ENCODE data around the gene IDI2.

Gene IDI2

GRCh38 chr10:1003884-1004670 lies 21.6 kb downstream of the IDI2 start:
- DNase-seq, result no peak

DNA sequence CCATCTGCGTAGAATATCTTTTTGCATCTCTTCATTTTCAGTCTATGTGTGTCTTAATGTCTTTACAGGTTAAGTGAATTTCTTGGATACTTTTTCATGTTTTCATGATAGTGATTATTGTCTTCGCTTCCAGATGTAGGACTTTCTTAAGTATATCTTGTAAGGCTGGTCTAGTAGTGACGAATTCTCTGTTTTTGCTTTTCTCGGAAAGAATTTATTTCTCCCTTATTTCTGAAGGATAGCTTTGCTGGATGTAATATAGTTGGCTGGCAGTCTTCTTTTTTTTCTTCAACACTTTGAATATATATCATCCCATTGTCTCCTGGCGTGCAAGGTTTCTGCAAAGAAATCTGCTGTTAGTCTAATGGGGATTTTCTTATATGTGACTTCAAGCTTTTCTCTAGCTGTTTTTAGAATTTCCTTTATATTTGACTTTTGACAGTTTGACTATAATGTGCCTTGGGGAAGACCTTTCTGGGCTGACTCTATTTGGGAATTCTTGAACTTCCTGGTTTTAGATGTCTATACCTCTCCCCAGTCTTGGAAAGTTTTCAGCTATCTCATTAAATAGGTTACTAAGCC lies 23.1 kb downstream of the IDI2 start:
- DNase-seq, result no peak

DNA sequence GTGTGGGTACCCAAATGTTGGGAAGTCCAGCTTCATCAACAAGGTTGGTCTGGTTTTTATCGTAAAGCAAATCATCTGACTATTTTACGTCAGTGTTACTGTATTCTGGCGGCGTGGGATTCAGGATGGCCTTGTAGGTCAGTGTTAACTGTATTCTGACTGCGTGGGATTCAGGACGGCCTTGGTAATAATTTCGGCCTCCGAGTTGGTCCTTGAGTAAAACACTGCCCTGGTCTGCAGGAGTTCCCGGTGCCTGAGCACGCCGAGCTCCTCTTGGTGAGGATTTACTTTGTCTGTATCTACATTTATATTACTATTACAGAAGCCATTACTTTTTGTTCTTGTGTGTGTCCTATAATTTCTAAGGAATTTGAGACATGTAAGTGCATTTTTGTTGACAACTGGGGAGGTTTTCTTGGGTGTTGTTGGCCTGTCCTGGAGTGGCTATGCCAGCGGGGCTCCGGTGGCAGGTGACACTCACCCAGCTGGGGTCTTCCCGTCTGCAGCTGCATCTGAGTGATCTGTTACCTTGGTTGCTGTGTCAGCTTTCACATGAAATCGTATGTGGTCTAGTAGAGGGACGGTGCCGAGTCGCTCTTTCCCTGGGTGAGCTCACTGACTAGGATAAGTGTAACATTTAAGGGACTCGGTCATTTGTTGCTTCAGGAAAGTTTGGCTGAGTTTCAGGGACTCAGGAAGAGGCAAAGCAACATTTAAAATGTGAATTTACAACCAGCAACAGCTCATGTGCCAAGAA lies 28.2 kb downstream of the IDI2 start:
- no peak for DNase-seq

DNA sequence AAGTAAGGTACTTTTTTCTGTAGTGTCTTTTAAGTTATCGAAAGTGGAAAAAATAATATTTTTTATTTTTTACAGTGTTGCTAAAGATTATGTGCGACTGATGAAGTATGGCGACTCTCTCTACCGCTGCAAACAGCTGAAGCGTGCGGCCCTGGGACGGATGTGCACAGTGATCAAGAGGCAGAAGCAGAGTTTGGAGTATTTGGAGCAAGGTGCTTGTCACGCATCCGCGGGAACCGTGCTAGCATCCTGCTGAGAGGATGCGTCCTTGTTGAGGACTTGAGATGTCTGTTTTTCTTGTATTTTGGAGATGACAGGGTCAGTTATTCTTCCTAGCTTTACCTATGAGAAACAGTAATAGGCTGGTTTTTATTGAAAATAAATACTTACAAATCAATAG lies 29.6 kb downstream of the IDI2 start:
- DNase-seq, result no peak

DNA sequence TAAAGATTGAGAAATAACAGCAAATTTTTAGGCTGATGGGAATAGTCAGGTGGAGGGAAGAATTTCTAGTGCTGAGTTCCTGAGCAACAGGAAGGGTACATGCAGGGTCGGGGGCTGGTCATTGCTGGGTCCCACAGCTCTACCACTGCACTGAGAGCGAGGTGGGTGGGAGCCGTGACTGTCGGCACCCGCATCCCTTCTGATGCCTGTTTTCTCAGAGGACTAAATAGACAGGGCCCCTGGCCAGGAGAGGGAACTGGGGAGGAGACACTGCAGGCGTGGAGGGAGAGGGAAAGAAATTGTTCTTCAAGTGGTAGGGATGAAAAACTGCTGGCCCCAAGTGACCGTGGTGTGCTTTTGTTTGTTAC lies 30.1 kb downstream of the IDI2 start:
- DNase-seq, result no peak

- DNase-seq, result no peak
These were observed 30.7 kb downstream of the IDI2 start for GRCh38 chr10:994836-995558.

DNA sequence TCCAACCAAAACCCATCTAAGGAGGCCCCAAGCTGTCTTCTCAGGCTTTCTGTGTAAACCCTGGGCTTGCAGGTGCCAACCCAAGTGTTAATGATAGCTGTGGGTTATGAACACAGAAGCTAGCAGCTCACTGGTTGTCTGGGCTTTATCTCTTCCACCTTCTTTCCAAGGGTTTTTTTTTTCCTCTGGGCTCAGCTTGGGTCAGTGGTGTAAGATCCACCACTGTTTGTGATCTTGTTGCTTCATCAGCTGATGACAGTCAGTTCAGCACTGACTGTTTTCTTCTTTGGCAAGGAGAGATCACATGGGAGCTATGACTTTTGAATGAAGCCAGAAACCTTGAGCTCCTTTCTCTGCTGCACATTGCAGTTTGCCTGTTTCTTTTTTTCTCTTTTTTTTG lies 32.8 kb downstream of the IDI2 start:
- no peak for DNase-seq

- DNase-seq, result no peak
These were observed 33.2 kb downstream of the IDI2 start for GRCh38 chr10:992467-992866.

DNA sequence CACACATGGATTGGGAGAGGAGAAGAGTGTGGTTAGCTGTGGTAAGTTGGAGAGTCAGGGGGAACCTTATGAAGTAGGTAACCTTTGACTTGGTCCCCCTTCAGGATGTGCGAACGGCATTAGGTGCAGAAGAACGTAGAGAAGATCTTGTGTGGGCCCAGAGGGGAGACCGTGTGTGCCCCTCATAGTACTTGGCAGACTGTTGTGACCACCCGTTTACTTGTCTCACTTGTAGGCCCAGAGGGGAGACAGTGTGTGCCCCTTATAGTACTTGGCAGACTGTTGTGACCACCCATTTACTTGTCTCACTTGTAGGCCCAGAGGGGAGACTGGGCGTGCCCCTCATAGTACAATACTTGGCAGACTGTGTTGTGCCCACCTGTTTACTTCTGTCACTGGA lies 34.9 kb downstream of the IDI2 start:
- DNase-seq, result no peak

- DNase-seq, result no peak
These were observed 36.8 kb downstream of the IDI2 start for GRCh38 chr10:988667-989545.

DNA sequence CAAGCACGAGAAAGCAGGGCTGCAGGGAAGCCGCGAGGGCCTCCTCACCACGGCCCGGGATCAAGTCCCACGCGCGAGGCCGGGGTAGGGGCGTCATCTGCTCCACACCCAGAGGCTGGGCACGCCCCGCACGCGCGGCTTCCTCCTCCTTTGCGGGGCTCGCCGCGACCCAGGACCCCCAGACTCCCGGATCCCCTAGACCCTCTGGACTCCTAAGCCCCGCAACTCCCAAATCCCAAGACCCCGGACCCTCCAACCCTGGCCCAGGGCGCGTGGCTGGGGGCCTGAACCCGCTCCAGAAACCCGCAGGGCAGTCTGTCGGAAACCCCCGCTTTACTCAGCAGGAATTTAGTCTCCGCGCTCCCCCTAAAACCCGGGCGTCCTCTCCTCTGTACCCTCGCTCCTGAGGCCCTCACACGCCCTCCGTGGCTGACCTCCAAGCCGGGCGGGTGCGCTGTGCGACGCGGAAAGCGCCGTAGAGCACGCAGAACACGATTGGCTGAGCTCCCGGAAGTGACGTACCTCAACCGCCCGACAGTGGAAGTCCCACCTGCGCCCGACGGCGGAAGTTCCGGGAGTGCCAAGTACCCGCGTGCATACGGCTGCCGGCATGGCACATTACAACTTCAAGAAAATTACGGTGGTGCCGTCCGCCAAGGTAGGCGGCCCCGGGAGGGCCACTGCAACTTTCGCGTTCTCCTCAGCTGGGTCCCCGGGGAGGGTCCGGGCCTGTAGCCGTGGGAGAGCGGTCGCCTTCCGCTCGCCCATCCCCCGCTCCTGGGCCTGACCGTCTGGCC lies 37.6 kb downstream of the IDI2 start, which contains the start of gene GTPBP4:
TSS of gene GTPBP4 (plus strand) at position 565 of the 797 bp plus-strand sequence. CDS start at position 611, 46 bp downstream.
- peak; percentile 97 for DNase-seq

GRCh38 chr10:987620-987869 lies 38.1 kb downstream of the IDI2 start:
- DNase-seq, result no peak

- no peak for DNase-seq
These were observed 38.6 kb downstream of the IDI2 start for GRCh38 chr10:986881-987619.

- DNase-seq, result no peak
These were observed 39.4 kb downstream of the IDI2 start for GRCh38 chr10:986137-986825.

DNA sequence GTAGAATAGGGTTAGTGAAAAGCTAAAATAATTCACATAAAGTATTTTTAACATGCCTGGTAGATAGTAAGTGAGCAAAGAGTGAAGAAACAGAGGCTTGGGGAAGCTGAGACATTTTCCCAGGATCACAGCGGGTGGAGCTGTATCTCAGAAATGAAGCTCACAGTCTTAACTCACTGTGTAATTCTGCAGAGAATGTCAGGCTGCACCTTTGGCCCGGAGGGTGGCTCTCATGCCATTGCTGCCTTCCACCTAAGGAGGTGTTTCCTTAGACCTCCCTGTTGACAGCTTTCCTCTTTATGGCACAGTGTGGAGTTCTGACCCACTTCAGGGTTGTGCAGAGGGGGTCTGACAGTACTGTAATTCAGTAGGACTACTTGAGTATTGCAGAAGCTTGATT lies 40.3 kb downstream of the IDI2 start:
- no peak for DNase-seq

DNA sequence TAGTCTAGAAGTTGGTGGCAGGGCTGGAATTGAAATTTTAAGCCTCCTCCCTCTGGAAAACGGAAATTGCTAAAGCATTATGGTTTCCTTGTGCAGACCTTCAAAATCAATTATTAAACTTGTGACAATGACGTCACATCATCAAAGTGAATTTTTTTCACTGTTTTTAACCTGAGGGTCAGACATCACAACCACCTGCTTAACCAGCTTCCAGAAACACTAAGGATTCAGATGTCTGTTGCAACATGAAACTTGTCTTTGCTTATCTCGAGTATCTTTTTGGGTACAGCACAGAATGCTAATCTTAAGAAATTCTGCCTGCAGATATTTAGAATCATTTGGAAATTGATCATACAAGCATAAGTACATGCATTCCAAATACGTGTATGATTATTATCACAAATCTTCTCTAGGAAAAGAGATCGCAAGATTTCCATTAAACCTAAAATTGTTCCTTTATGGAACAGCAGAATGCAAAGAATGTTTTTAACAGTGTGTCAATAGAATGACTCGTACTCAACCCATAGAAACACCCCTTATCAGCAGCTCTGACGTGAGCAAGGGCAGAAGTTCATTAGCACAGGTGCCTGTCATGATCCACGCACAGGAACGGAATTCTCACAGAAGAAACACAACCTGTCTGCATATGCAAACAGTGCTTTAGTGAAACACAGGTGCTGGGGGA lies 41.5 kb downstream of the IDI2 start:
- no peak for DNase-seq

- no peak for DNase-seq
These were observed 42.3 kb downstream of the IDI2 start for GRCh38 chr10:983401-983800.

DNA sequence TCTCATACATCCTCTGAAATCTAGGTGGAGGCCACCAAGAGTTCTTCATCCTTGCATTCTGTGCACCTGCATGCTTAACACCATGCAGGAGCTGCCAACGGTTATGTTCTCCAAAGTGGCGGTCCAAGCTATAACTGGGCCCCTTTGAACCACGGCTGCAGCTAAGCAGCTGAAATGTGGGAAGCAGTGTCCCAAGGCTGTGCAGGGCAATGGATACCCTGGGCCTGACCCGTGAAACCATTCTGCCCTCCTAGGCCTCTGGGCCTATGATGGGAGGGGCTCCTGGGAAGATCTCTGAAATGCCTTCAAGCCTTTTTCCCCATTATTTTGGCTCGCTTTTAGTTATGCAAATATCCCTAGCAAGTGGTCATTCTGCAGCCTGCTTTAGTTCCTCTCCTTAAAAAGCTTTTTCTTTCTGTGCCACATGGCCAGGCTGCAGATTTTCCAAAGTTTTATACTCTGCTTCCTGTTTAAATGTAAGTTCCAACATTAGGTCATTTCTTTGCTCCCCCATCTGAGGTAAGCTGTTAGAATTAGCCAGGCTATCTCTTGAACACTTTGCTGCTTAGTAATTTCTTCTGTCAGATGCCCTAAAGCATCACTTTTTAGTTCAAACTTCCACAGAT lies 45.1 kb downstream of the IDI2 start:
- DNase-seq, result no peak

DNA sequence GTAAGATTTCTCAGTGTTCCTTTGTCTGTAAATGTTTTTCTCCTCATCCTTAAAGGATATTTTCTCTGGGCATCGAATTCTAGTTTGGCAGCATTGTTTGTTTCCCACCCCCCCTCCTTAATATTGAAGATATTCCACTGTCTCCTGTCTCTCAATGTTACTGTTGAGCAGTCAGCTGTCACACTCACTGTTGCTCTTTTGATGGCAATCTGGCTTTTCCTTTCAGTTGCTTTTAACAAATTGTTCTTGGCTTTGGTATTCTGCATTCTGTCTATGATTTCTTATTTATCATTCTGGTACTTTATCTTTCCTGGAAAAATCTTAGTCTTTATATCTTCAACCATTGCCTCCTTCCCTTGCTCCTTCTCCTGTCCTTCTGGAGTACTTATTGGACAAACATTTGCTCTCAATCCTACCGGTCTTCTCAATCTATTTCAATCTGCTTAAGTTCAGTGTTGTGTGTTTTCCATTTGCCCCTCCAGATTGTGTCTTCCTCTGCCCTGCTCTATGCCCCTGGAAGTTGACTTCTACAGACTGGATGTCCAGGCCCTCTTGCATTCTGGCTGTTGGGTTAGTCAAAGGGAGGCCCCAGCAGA lies 46.7 kb downstream of the IDI2 start:
- DNase-seq, result no peak
